Measurements from ENCODE around the gene CACNA1G. TPM values are rescaled to one million over a fixed set of nuclear protein-coding genes. Genes with fewer than 3 reads are reported as not detected.

The CACNA1G gene
- total and polyA plus RNA-seq, 9 of the 15 experiments (the other 6 are each of a cell fraction or from before 2014, with no cell fraction given), result 0.01 TPM; not detected in 8

DNA sequence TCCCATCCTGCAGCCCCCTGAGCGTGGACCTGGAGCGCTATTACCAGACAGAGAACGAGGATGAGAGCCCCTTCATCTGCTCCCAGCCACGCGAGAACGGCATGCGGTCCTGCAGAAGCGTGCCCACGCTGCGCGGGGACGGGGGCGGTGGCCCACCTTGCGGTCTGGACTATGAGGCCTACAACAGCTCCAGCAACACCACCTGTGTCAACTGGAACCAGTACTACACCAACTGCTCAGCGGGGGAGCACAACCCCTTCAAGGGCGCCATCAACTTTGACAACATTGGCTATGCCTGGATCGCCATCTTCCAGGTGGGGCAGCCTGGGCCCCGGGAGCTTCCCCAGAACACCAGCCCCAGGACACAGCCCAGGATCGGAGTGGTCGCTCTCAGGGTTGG, 12.0 kb downstream of the CACNA1G start (continued):
- TF ChIP-seq, protein P1, sequence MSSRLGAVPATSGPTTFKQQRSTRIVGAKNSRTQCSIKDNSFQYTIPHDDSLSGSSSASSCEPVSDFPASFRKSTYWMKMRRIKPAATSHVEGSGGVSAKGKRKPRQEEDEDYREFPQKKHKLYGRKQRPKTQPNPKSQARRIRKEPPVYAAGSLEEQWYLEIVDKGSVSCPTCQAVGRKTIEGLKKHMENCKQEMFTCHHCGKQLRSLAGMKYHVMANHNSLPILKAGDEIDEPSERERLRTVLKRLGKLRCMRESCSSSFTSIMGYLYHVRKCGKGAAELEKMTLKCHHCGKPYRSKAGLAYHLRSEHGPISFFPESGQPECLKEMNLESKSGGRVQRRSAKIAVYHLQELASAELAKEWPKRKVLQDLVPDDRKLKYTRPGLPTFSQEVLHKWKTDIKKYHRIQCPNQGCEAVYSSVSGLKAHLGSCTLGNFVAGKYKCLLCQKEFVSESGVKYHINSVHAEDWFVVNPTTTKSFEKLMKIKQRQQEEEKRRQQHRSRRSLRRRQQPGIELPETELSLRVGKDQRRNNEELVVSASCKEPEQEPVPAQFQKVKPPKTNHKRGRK (tag; IDR thresholded peaks at IDR 0.05), result no peak
- TF ChIP-seq, protein P2, sequence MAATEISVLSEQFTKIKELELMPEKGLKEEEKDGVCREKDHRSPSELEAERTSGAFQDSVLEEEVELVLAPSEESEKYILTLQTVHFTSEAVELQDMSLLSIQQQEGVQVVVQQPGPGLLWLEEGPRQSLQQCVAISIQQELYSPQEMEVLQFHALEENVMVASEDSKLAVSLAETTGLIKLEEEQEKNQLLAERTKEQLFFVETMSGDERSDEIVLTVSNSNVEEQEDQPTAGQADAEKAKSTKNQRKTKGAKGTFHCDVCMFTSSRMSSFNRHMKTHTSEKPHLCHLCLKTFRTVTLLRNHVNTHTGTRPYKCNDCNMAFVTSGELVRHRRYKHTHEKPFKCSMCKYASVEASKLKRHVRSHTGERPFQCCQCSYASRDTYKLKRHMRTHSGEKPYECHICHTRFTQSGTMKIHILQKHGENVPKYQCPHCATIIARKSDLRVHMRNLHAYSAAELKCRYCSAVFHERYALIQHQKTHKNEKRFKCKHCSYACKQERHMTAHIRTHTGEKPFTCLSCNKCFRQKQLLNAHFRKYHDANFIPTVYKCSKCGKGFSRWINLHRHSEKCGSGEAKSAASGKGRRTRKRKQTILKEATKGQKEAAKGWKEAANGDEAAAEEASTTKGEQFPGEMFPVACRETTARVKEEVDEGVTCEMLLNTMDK (IDR thresholded peaks at IDR 0.05; ENCODE audit: borderline replicate concordance, insufficient read depth, low read depth, low read length, poor library complexity, severe bottlenecking), result no peak
- TF ChIP-seq, protein P3, sequence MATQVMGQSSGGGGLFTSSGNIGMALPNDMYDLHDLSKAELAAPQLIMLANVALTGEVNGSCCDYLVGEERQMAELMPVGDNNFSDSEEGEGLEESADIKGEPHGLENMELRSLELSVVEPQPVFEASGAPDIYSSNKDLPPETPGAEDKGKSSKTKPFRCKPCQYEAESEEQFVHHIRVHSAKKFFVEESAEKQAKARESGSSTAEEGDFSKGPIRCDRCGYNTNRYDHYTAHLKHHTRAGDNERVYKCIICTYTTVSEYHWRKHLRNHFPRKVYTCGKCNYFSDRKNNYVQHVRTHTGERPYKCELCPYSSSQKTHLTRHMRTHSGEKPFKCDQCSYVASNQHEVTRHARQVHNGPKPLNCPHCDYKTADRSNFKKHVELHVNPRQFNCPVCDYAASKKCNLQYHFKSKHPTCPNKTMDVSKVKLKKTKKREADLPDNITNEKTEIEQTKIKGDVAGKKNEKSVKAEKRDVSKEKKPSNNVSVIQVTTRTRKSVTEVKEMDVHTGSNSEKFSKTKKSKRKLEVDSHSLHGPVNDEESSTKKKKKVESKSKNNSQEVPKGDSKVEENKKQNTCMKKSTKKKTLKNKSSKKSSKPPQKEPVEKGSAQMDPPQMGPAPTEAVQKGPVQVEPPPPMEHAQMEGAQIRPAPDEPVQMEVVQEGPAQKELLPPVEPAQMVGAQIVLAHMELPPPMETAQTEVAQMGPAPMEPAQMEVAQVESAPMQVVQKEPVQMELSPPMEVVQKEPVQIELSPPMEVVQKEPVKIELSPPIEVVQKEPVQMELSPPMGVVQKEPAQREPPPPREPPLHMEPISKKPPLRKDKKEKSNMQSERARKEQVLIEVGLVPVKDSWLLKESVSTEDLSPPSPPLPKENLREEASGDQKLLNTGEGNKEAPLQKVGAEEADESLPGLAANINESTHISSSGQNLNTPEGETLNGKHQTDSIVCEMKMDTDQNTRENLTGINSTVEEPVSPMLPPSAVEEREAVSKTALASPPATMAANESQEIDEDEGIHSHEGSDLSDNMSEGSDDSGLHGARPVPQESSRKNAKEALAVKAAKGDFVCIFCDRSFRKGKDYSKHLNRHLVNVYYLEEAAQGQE (IDR thresholded peaks at IDR 0.05; ENCODE audit: borderline replicate concordance), result no peak
- TF ChIP-seq, protein P3 (CRISPR knock-in tag; IDR thresholded peaks at IDR 0.05; ENCODE audit: low read depth), result no peak
- TF ChIP-seq, protein P4, sequence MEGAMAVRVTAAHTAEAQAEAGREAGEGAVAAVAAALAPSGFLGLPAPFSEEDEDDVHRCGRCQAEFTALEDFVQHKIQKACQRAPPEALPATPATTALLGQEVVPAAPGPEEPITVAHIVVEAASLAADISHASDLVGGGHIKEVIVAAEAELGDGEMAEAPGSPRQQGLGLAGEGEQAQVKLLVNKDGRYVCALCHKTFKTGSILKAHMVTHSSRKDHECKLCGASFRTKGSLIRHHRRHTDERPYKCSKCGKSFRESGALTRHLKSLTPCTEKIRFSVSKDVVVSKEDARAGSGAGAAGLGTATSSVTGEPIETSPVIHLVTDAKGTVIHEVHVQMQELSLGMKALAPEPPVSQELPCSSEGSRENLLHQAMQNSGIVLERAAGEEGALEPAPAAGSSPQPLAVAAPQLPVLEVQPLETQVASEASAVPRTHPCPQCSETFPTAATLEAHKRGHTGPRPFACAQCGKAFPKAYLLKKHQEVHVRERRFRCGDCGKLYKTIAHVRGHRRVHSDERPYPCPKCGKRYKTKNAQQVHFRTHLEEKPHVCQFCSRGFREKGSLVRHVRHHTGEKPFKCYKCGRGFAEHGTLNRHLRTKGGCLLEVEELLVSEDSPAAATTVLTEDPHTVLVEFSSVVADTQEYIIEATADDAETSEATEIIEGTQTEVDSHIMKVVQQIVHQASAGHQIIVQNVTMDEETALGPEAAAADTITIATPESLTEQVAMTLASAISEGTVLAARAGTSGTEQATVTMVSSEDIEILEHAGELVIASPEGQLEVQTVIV (CRISPR knock-in tag; IDR thresholded peaks at IDR 0.05; ENCODE audit: borderline replicate concordance), result no peak
